Stomach (tissue), 4 donors: ENCODE measurements around the gene WDR76.

Source experiments
- POLR2A ChIP-seq, 4 donors: fragments of 450-650 bp; IDR thresholded peaks; one replicate each; pipeline ENCODE4 v1.6.1; 2016; ENCODE audit warnings: antibody characterized with exemption in 4 of 4, control low read depth in 2 of 4, mild to moderate bottlenecking in 1 of 4, moderate library complexity in 1 of 4
- POLR2AphosphoS5 ChIP-seq, 3 donors: sonication (generic); formaldehyde crosslinking; IDR thresholded peaks; one replicate each; pipeline ENCODE4 v1.6.1; 2016; ENCODE audit warnings: antibody characterized with exemption in 3 of 3
- TF ChIP-seq, protein P1 (sequence below), 7 experiments: fragments of 450-650 bp in 4 of 7; fragments of 200-600 bp in 3 of 7; sonication (generic) in 3 of 7; IDR thresholded peaks; one replicate each; pipeline ENCODE4 v1.5.1; 2016 to 2019; ENCODE audit warnings: antibody characterized with exemption in 7 of 7, control low read depth in 2 of 7, mild to moderate bottlenecking in 1 of 7

DNA sequence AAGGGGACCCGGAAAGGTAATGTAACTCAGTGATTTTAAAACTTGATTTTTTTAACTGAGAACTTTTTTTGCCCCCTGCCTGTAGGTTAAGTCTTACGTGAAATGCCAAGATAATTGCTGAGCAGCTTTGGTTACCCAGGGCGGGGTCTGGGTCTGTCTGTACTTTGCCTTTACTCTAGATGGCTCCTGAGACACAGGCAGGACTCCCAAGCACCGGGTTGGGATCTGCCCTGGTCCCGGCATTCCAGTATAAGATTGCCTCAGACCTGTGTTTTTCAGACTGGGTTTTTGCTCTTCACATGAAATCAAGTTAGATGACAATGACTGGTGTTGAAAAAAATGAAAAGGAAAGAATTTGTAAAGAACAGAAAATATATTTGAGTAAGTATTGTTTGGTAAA is 40.3 kb downstream of the WDR76 start:
- TF ChIP-seq, protein P1, sequence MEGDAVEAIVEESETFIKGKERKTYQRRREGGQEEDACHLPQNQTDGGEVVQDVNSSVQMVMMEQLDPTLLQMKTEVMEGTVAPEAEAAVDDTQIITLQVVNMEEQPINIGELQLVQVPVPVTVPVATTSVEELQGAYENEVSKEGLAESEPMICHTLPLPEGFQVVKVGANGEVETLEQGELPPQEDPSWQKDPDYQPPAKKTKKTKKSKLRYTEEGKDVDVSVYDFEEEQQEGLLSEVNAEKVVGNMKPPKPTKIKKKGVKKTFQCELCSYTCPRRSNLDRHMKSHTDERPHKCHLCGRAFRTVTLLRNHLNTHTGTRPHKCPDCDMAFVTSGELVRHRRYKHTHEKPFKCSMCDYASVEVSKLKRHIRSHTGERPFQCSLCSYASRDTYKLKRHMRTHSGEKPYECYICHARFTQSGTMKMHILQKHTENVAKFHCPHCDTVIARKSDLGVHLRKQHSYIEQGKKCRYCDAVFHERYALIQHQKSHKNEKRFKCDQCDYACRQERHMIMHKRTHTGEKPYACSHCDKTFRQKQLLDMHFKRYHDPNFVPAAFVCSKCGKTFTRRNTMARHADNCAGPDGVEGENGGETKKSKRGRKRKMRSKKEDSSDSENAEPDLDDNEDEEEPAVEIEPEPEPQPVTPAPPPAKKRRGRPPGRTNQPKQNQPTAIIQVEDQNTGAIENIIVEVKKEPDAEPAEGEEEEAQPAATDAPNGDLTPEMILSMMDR (IDR thresholded peaks at IDR 0.05), result no peak
- TF ChIP-seq POLR2A (IDR thresholded peaks at IDR 0.05), result no peak
- no peak for TF ChIP-seq POLR2AphosphoS5 (IDR thresholded peaks at IDR 0.05)
